ENCODE measurements around the gene PPIP5K1.
"Not testable (repeated sequence)": the region's sequence is repeated elsewhere in the genome, so short reads cannot be mapped to it uniquely, and the experiment has no call there.

GRCh38 chr15:43574607-43575006, 15.4 kb downstream of the PPIP5K1 start:
- not testable (repeated sequence) for TF ChIP-seq CTCF, POLR2AphosphoS5, POLR2A (IDR thresholded peaks at IDR 0.05)
